SU-DHL-6 (cell line): ENCODE results near the gene ITGA11.

ENCODE experiments used
- EZH2phosphoT487 ChIP-seq: fragments of 200-600 bp; sonication (generic), shearing (Covaris generic); conservative IDR thresholded peaks from 2 replicates; pipeline ENCODE4 v1.6.1; 2018; ENCODE audit warnings: mild to moderate bottlenecking, antibody characterized with exemption, low read length, moderate library complexity, mixed read lengths
- TF ChIP-seq, protein P1 (sequence below): fragments of 200-600 bp; sonication (generic); IDR thresholded peaks from one replicate; pipeline ENCODE4 v1.5.1; 2017; ENCODE audit warnings: antibody characterized with exemption, mild to moderate bottlenecking, low read length, moderate library complexity; ENCODE audit not compliant: insufficient read depth, poor library complexity, severe bottlenecking

DNA sequence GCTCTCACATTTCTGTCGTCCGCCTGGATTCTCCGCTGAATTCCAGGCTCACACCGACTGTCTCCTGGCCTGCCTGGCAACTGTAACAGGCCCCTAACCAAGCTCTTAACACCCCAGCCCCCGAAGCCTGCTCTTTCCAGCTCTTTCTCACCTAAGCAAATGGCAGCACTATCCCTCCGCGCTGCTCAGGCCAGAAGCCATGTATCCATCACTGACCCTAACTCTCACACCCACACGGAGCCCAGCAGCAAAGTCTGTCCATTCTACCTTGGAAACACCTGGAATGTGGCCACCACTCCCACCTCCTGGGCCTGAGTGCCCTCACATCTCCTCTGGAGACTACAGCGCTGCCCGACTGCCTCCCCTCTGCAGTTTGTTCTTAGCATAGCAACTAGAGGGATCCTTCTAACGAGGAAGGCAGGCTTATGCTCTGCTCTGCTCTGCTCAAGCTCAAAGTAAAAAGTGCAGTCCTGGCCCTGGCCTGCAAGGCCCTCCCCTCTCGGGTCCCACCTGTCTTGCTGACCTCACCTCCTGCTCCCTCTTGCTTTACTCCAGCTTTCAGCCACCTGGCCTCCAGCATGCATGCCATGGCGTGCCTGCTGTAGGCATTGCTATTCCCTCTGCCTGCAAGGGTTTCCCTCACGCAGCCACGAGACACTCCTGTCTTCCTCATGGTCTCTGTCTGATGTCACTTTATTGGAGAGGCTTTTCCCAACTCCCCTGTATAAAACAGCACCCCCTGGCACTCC lies 127.2 kb downstream of the ITGA11 start:
- no peak for TF ChIP-seq EZH2phosphoT487
- TF ChIP-seq, protein P1, sequence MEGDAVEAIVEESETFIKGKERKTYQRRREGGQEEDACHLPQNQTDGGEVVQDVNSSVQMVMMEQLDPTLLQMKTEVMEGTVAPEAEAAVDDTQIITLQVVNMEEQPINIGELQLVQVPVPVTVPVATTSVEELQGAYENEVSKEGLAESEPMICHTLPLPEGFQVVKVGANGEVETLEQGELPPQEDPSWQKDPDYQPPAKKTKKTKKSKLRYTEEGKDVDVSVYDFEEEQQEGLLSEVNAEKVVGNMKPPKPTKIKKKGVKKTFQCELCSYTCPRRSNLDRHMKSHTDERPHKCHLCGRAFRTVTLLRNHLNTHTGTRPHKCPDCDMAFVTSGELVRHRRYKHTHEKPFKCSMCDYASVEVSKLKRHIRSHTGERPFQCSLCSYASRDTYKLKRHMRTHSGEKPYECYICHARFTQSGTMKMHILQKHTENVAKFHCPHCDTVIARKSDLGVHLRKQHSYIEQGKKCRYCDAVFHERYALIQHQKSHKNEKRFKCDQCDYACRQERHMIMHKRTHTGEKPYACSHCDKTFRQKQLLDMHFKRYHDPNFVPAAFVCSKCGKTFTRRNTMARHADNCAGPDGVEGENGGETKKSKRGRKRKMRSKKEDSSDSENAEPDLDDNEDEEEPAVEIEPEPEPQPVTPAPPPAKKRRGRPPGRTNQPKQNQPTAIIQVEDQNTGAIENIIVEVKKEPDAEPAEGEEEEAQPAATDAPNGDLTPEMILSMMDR, result no peak
